Progenitor cell of endocrine pancreas (in vitro differentiated cells): ENCODE data around the gene FGF11. TPM values are rescaled to one million over a fixed set of nuclear protein-coding genes. Genes with fewer than 3 reads are reported as not detected.

Experiments
- DNase-seq: peaks from one replicate; pipeline ENCODE4 v3.0.0; 2021; ENCODE audit warnings: low spot score; ENCODE audit not compliant: unreplicated experiment
- H3K27ac Mint-ChIP-seq: 2 replicates; pipeline ENCODE4 v1.8.0; 2021; ENCODE audit warnings: mild to moderate bottlenecking, moderate library complexity, mixed read lengths
- H3K27me3 Mint-ChIP-seq: 2 replicates; pipeline ENCODE4 v1.8.0; 2021; ENCODE audit warnings: mixed read lengths
- H3K36me3 Mint-ChIP-seq: 2 replicates; pipeline ENCODE4 v1.8.0; 2022; ENCODE audit warnings: mixed read lengths; ENCODE audit not compliant: insufficient read depth
- H3K4me1 Mint-ChIP-seq: 2 replicates; pipeline ENCODE4 v1.8.0; 2021; ENCODE audit warnings: low read depth, mixed read lengths
- H3K4me3 Mint-ChIP-seq: 2 replicates; pipeline ENCODE4 v1.8.0; 2021; ENCODE audit warnings: low read depth, mild to moderate bottlenecking, moderate library complexity, mixed read lengths
- H3K9me3 Mint-ChIP-seq: 2 replicates; pipeline ENCODE4 v1.8.0; 2021; ENCODE audit warnings: low read depth, mixed read lengths
- CTCF ChIP-seq: fragments of 200-600 bp; sonication (generic); IDR thresholded peaks from one replicate; pipeline ENCODE4 v1.5.0; 2021; ENCODE audit warnings: antibody characterized with exemption, mild to moderate bottlenecking; ENCODE audit not compliant: unreplicated experiment
- total RNA-seq: library from RNA; stranded (reverse); gene quantifications from 2 replicates; pipeline ENCODE4 v1.2.1, GENCODE V29; 2021

Gene FGF11
- total RNA-seq, 1 donor from 2014 or later, result 4.5 TPM

DNA sequence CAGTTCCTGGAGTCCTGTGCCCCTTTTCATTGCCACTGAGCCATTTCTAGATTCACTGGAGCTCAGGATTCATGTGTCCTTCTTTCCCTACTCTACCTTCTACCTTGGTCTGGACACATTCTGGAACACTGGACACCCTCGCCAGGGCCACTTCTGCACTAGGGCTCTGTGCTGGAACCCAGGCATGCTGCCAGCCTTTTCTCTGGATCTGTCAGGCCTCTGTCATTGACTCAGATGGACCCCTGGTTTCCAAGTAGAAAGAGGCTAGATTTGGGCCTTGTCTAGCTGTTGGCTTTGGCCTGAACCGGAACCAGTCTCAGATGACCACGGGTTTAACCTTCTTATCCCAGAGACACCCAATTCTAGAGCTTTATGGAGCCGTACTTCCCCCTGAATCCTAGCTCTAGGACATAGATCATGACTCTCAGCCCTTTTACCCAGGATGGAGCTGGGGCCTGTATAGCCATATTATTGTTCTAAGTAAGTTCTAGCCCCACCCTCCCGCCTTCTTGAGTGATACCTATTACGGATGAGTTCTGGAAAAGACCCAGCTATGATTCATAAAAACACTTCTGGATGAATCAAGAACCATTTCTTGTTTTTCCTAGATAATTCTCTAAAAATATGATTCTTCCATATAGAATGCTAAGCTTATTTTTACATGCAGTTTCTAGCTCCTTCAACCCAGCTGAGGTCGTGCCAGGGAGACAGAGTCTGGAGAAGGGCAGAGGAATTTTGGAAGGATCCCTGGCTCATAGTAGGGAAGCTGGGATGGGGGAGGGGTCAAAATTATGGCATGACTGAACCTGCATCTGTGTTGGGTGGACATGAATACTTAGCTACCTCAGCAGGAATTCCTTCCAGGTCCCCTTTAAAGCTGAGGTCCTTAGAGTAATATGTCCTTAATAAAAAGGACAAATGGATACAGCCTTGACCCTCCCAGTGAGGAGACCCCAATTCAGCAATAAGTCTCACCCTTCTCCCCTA is 4.5 kb downstream of the FGF11 start:
- no peak for DNase-seq
- Mint-ChIP-seq H3K27ac (no peak overlapping the region), H3K9me3 (no peaks in the 10 kb centered on the region), H3K4me1 (peaks cover 22% of the 10 kb centered on the region), H3K36me3 (peaks cover 4% of the 10 kb centered on the region), H3K27me3 (peaks cover 48% of the 10 kb centered on the region), H3K4me3 (no peak overlapping the region)
- no peak for TF ChIP-seq CTCF

GRCh38 chr17:7444682-7445618 is 5.6 kb downstream of the FGF11 start, which contains the start of gene CHRNB1:
CHRNB1 (plus strand) TSS chr17:7445061; CDS start chr17:7445128, 67 bp downstream.
- Mint-ChIP-seq H3K4me1 (peaks cover 19% of the 10 kb centered on the region), H3K9me3 (no peaks in the 10 kb centered on the region), H3K36me3 (peaks cover 5% of the 10 kb centered on the region), H3K27me3 (peaks cover 43% of the 10 kb centered on the region), H3K27ac (peak within 1 kb of the TSS; percentile 94), H3K4me3 (peak within 1 kb of the TSS; percentile 84)
- peak; percentile 41 for TF ChIP-seq CTCF
- peak; percentile 73 for DNase-seq

DNA sequence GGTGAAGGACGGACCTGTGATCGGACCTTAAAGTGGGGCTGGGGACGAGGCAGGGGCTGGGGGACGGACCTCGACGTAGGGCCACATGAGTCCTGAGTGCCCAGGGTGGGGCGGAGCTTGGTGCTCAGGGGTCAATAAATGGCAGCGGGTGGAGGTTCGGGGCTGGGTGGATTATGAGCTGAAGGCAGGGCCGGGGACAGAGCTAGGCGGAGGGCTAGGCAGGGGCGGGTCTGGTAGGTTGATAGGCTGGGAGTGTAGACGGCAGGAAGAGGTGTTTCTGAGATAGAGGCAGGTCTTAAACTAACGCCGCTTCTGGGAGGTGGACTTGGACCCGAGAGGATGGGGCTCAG is 6.3 kb downstream of the FGF11 start:
- H3K36me3 Mint-ChIP-seq, result peaks cover 5% of the 10 kb centered on the region
- H3K27me3 Mint-ChIP-seq, result peaks cover 39% of the 10 kb centered on the region
- DNase-seq, result no peak
- H3K4me3 Mint-ChIP-seq, result peak overlapping the region; percentile 84
- H3K4me1 Mint-ChIP-seq, result peaks cover 13% of the 10 kb centered on the region
- no peak for TF ChIP-seq CTCF
- H3K27ac Mint-ChIP-seq, result peak overlapping the region; percentile 94
- H3K9me3 Mint-ChIP-seq, result no peaks in the 10 kb centered on the region

GRCh38 chr17:7448461-7448860 is 9.1 kb downstream of the FGF11 start:
- no peak for TF ChIP-seq CTCF
- Mint-ChIP-seq H3K27ac (no peak overlapping the region), H3K4me3 (no peak overlapping the region), H3K9me3 (no peaks in the 10 kb centered on the region), H3K4me1 (peaks cover 10% of the 10 kb centered on the region), H3K36me3 (peaks cover 5% of the 10 kb centered on the region), H3K27me3 (peaks cover 19% of the 10 kb centered on the region)
- DNase-seq, result no peak
